ENCODE results near the gene RNF217.

DNA sequence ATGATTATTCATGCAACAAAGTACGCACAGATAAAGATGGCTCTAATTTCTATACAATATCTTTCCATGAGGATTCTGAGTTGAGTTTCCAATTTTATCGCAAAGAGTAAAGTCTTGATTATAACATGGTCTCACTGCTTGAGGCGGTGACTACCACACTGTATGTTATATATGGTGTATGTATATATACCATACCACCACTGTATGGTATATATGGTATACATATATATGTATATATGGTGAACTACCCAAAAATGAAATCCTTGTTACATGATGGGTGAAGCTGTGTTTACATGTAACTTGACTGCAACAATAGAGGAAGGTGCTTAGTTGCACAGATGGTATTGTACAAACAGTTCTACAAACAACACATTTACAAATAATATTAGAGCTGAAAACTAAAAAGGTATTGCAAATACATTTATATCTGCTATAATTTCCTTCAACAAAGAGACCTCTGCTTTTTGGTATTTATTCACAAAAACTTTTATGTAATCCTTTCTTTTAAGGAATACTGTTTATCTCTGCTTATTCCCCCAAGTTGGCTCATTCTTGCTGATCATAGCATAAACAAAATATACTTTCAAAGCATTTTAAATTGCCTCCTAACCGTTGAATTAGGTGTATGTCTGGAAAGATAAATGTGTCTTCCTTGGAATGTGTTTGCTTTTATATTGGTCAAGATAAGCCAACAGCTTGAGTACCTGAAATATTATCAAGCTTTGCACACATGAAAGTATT lies 113.7 kb downstream of the RNF217 start:
- TF ChIP-seq POLR2AphosphoS5 (IDR thresholded peaks at IDR 0.05; ENCODE audit: borderline replicate concordance, low read depth, low read length) (no peak), EZH2 (IDR thresholded peaks at IDR 0.05) (no peak)

Measured in SK-N-MC (cell line).